ENCODE measurements around the gene POFUT2.
"Not testable (repeated sequence)": the region's sequence is repeated elsewhere in the genome, so short reads cannot be mapped to it uniquely, and the experiment has no call there.

The POFUT2 gene

GRCh38 chr21:45326169-45326851 lies 38.6 kb upstream of the POFUT2 start:
- DNase-seq = no peak

GRCh38 chr21:45325206-45326168 lies 37.8 kb upstream of the POFUT2 start:
- no peak for DNase-seq

- no peak for DNase-seq
Measured at GRCh38 chr21:45324489-45325205, 37.0 kb upstream of the POFUT2 start.

- no peak for DNase-seq
Measured at GRCh38 chr21:45323487-45324311, 36.0 kb upstream of the POFUT2 start.

GRCh38 chr21:45322960-45323461 lies 35.3 kb upstream of the POFUT2 start:
- DNase-seq = no peak

GRCh38 chr21:45322231-45322959 lies 34.7 kb upstream of the POFUT2 start:
- no peak for DNase-seq

- no peak for DNase-seq
Measured at GRCh38 chr21:45320261-45321025, 32.7 kb upstream of the POFUT2 start.

GRCh38 chr21:45319461-45320211 lies 31.9 kb upstream of the POFUT2 start:
- no peak for DNase-seq

- DNase-seq = no peak
Measured at GRCh38 chr21:45318556-45319404, 31.1 kb upstream of the POFUT2 start.

- DNase-seq = no peak
Measured at GRCh38 chr21:45318146-45318555, 30.5 kb upstream of the POFUT2 start.

- DNase-seq = no peak
Measured at GRCh38 chr21:45317398-45318145, 29.9 kb upstream of the POFUT2 start.

- no peak for DNase-seq
Measured at GRCh38 chr21:45316871-45317397, 29.2 kb upstream of the POFUT2 start.

- DNase-seq = not testable (repeated sequence)
Measured at GRCh38 chr21:45315676-45316470, 28.2 kb upstream of the POFUT2 start.

- no peak for DNase-seq
Measured at GRCh38 chr21:45313682-45314081, 26.0 kb upstream of the POFUT2 start.

- no peak for DNase-seq
Measured at GRCh38 chr21:45313015-45313414, 25.3 kb upstream of the POFUT2 start.

GRCh38 chr21:45312296-45312695 lies 24.6 kb upstream of the POFUT2 start:
- no peak for DNase-seq

- no peak for DNase-seq
Measured at GRCh38 chr21:45310459-45310858, 22.8 kb upstream of the POFUT2 start.

All from suppressor macrophage (primary cell).